Esophagus (tissue), 2 donors: ENCODE results near the gene IL21R. TPM values are rescaled to one million over a fixed set of nuclear protein-coding genes. Genes with fewer than 3 reads are reported as not detected.
"Not testable (repeated sequence)": the region's sequence is repeated elsewhere in the genome, so short reads cannot be mapped to it uniquely, and the experiment has no call there.

ENCODE experiments used
- H3K27ac ChIP-seq, 2 donors: one replicate each; pipeline ENCODE4 v1.5.1; 2013; ENCODE audit warnings: low read depth in 2 of 2, mild to moderate bottlenecking in 2 of 2, inconsistent platforms in 1 of 2, low read length in 1 of 2, moderate library complexity in 1 of 2
- H3K27me3 ChIP-seq, 2 donors: one replicate each; pipeline ENCODE4 v1.6.1; 2013; ENCODE audit warnings: low read length in 2 of 2, control low read depth in 1 of 2, mild to moderate bottlenecking in 1 of 2; ENCODE audit not compliant: insufficient read depth in 2 of 2, control insufficient read depth in 1 of 2
- H3K36me3 ChIP-seq, 2 donors: one replicate each; pipeline ENCODE4 v1.6.1; 2013; ENCODE audit warnings: low read length in 1 of 2; ENCODE audit not compliant: control insufficient read depth in 2 of 2, insufficient read depth in 2 of 2
- H3K4me1 ChIP-seq, 2 donors: one replicate each; pipeline ENCODE4 v1.6.1; 2013; ENCODE audit warnings: low read length in 1 of 2; ENCODE audit not compliant: control insufficient read depth in 2 of 2, insufficient read depth in 2 of 2
- H3K4me3 ChIP-seq, 2 donors: one replicate each; pipeline ENCODE4 v1.5.1; 2013; ENCODE audit warnings: low read length in 2 of 2, mild to moderate bottlenecking in 2 of 2, low read depth in 1 of 2, moderate library complexity in 1 of 2
- H3K9me3 ChIP-seq, 2 donors: one replicate each; pipeline ENCODE4 v1.6.1; 2013; ENCODE audit warnings: mild to moderate bottlenecking in 2 of 2, low read depth in 1 of 2, low read length in 1 of 2, moderate library complexity in 1 of 2; ENCODE audit not compliant: control insufficient read depth in 2 of 2, insufficient read depth in 1 of 2
- WGBS, 2 donors: extraction: QIAGEN DNeasy Blood & Tissue Kit; methylation state at CpG; one replicate each; pipeline ENCODE4 v1.1.7; 2013; 5-methylcytosine and 5-hydroxymethylcytosine counted together
- polyA plus RNA-seq, 2 donors: library from polyadenylated mRNA; stranded (reverse); fragments of 200-250 nt; gene quantifications; one replicate each; pipeline ENCODE4 v1.2.3, GENCODE V29; 2013
- donor health status: healthy with polysubstance abuse.
- donor health status: Bipolar disorder and iron deficiency.

The IL21R gene
- polyA plus RNA-seq, 2 donors = 0.19 to 0.24 TPM

GRCh38 chr16:27447301-27447700 is 45.3 kb downstream of the IL21R start:
- 90 to 94% methylated on average over 5 of the region's 5 CpGs for WGBS, 2 donors

GRCh38 chr16:27448532-27449433 is 46.8 kb downstream of the IL21R start:
- WGBS, 2 donors = 79 to 80% methylated on average over 19 of the region's 19 CpGs
- no peaks in the 10 kb centered on the region for H3K27me3 ChIP-seq
- H3K4me1 ChIP-seq = peaks cover 0 to 4% of the 10 kb centered on the region in 2 donors
- no peak overlapping the region for H3K4me3 ChIP-seq
- peaks cover 0 to 13% of the 10 kb centered on the region in 2 donors for H3K9me3 ChIP-seq
- no peaks in the 10 kb centered on the region for H3K36me3 ChIP-seq
- H3K27ac ChIP-seq = no peak overlapping the region

More at GRCh38 chr16:27447301-27447700, 45.3 kb downstream of the IL21R start:
- Histone ChIP-seq H3K27ac (no peak overlapping the region), H3K9me3 (peaks cover 0 to 13% of the 10 kb centered on the region in 2 donors), H3K27me3 (no peaks in the 10 kb centered on the region), H3K4me1 (peaks cover 0 to 4% of the 10 kb centered on the region in 2 donors), H3K36me3 (no peaks in the 10 kb centered on the region), H3K4me3 (no peak overlapping the region)

- Histone ChIP-seq H3K9me3 (peaks cover 0 to 6% of the 10 kb centered on the region in 2 donors), H3K27me3 (no peaks in the 10 kb centered on the region), H3K4me1 (peaks cover 0 to 4% of the 10 kb centered on the region in 2 donors), H3K27ac (no peak overlapping the region), H3K36me3 (no peaks in the 10 kb centered on the region), H3K4me3 (no peak overlapping the region)
- WGBS, 2 donors = 28 to 30% methylated on average over 27 to 31 of the region's 31 CpGs
Observed at GRCh38 chr16:27449434-27450195, 47.6 kb downstream of the IL21R start.

GRCh38 chr16:27450196-27450549 is 48.2 kb downstream of the IL21R start:
- 21 to 24% methylated on average over 5 of the region's 5 CpGs for WGBS, 2 donors
- Histone ChIP-seq H3K27ac (no peak overlapping the region), H3K4me1 (peaks cover 0 to 4% of the 10 kb centered on the region in 2 donors), H3K27me3 (no peaks in the 10 kb centered on the region), H3K4me3 (no peak overlapping the region), H3K36me3 (no peaks in the 10 kb centered on the region), H3K9me3 (peaks cover 0 to 1% of the 10 kb centered on the region in 2 donors)

GRCh38 chr16:27452569-27453493 is 50.9 kb downstream of the IL21R start:
- Histone ChIP-seq H3K36me3 (no peaks in the 10 kb centered on the region), H3K27me3 (no peaks in the 10 kb centered on the region), H3K9me3 (no peaks in the 10 kb centered on the region), H3K4me3 (no peak overlapping the region), H3K27ac (no peak overlapping the region), H3K4me1 (peaks cover 0 to 10% of the 10 kb centered on the region in 2 donors)
- 70 to 79% methylated on average over 16 of the region's 16 CpGs for WGBS, 2 donors

- H3K36me3 ChIP-seq = no peaks in the 10 kb centered on the region
- H3K27me3 ChIP-seq = no peaks in the 10 kb centered on the region
- no peak overlapping the region for H3K4me3 ChIP-seq
- H3K27ac ChIP-seq = no peak overlapping the region
- H3K9me3 ChIP-seq = no peaks in the 10 kb centered on the region
- H3K4me1 ChIP-seq = peaks cover 0 to 10% of the 10 kb centered on the region in 2 donors
- 91% methylated on average over 3 of the region's 3 CpGs for WGBS, 2 donors
Observed at GRCh38 chr16:27453494-27453825, 51.5 kb downstream of the IL21R start.

GRCh38 chr16:27455700-27456099 is 53.7 kb downstream of the IL21R start:
- Histone ChIP-seq H3K27me3 (no peaks in the 10 kb centered on the region), H3K36me3 (peaks cover 0 to 10% of the 10 kb centered on the region in 2 donors), H3K4me1 (peaks cover 0 to 12% of the 10 kb centered on the region in 2 donors), H3K27ac (no peak overlapping the region), H3K4me3 (no peak overlapping the region), H3K9me3 (no peaks in the 10 kb centered on the region)
- 27 to 35% methylated on average over 12 of the region's 12 CpGs for WGBS, 2 donors

GRCh38 chr16:27457605-27457900 is 55.6 kb downstream of the IL21R start:
- Histone ChIP-seq H3K4me1 (peaks cover 0 to 23% of the 10 kb centered on the region in 2 donors), H3K36me3 (peaks cover 0 to 28% of the 10 kb centered on the region in 2 donors)
- 82 to 91% methylated on average over 17 of the region's 17 CpGs for WGBS, 2 donors

GRCh38 chr16:27458258-27458657 is 56.3 kb downstream of the IL21R start:
- no peaks in the 10 kb centered on the region for H3K27me3 ChIP-seq
- no peak overlapping the region for H3K27ac ChIP-seq
- H3K4me1 ChIP-seq = peaks cover 0 to 27% of the 10 kb centered on the region in 2 donors
- no peak overlapping the region for H3K4me3 ChIP-seq
- 35 to 48% methylated on average over 5 of the region's 5 CpGs for WGBS, 2 donors
- no peaks in the 10 kb centered on the region for H3K9me3 ChIP-seq
- peaks cover 4 to 35% of the 10 kb centered on the region in 2 donors for H3K36me3 ChIP-seq

More at GRCh38 chr16:27457605-27457900, 55.6 kb downstream of the IL21R start:
- H3K27ac ChIP-seq, H3K4me3 ChIP-seq, H3K27me3 ChIP-seq, H3K9me3 ChIP-seq: not testable (repeated sequence)
